CD14-positive monocyte (primary cell): ENCODE measurements around the gene EEF1B2. TPM values are rescaled to one million over a fixed set of nuclear protein-coding genes. Genes with fewer than 3 reads are reported as not detected.
"Not testable (repeated sequence)": the region's sequence is repeated elsewhere in the genome, so short reads cannot be mapped to it uniquely, and the experiment has no call there.

Source experiments
- DNase-seq, 3 donors: peaks; one replicate each; pipeline ENCODE4 v3.0.0-alpha.2; 2011 to 2022
- H2AFZ ChIP-seq: 2 replicates; pipeline ENCODE4 v1.6.0; 2012; ENCODE audit warnings: mild to moderate bottlenecking, low read depth, low read length, inconsistent platforms; ENCODE audit not compliant: insufficient read depth, poor library complexity, severe bottlenecking
- H3K27ac ChIP-seq, 2 donors: 1 replicate in 1 of 2; 2 replicates in 1 of 2; pipeline ENCODE4 v1.5.1; 2012 to 2013; ENCODE audit warnings: low read length in 2 of 2, control low read depth in 1 of 2, inconsistent platforms in 1 of 2, low read depth in 1 of 2, mild to moderate bottlenecking in 1 of 2
- H3K27me3 ChIP-seq, 2 donors: one replicate each; pipeline versions ENCODE4 v1.6.0 to v1.6.1; 2011 to 2013; ENCODE audit warnings: low read length in 2 of 2; ENCODE audit not compliant: control insufficient read depth in 2 of 2, insufficient read depth in 2 of 2
- H3K36me3 ChIP-seq, 2 donors: replicated peaks in 1 of 2; 1 replicate in 1 of 2; 2 replicates in 1 of 2; pipeline versions ENCODE4 v1.5.1 to v1.6.1; 2012 to 2013; ENCODE audit warnings: low read length in 2 of 2, control low read depth in 1 of 2, inconsistent platforms in 1 of 2, mild to moderate bottlenecking in 1 of 2; ENCODE audit not compliant: insufficient read depth in 2 of 2, control insufficient read depth in 1 of 2
- H3K4me1 ChIP-seq, 2 donors: 1 replicate in 1 of 2; 2 replicates in 1 of 2; pipeline versions ENCODE4 v1.5.1 to v1.6.1; 2012 to 2013; ENCODE audit warnings: low read length in 2 of 2, control low read depth in 1 of 2, inconsistent platforms in 1 of 2, mild to moderate bottlenecking in 1 of 2, moderate library complexity in 1 of 2; ENCODE audit not compliant: insufficient read depth in 2 of 2, control insufficient read depth in 1 of 2
- H3K4me2 ChIP-seq: replicated peaks from 2 replicates; pipeline ENCODE3; 2012; ENCODE audit warnings: low read length, moderate library complexity, mild to moderate bottlenecking; ENCODE audit not compliant: poor library complexity, severe bottlenecking; ENCODE audit errors: extremely low read depth
- H3K4me3 ChIP-seq, 3 experiments: fragments of 200-600 bp in 1 of 3; sonication (generic) in 1 of 3; replicated peaks in 1 of 3; 1 replicate in 2 of 3; 2 replicates in 1 of 3; pipeline ENCODE4 v1.5.1; 2011 to 2013; ENCODE audit warnings: low read length in 3 of 3, mild to moderate bottlenecking in 3 of 3, control low read depth in 2 of 3, low read depth in 2 of 3, inconsistent platforms in 1 of 3, moderate library complexity in 1 of 3
- H3K79me2 ChIP-seq: 2 replicates; pipeline ENCODE4 v1.6.0; 2012; ENCODE audit warnings: mild to moderate bottlenecking, control low read depth, inconsistent platforms, low read length, moderate library complexity; ENCODE audit not compliant: insufficient read depth
- H3K9ac ChIP-seq: 2 replicates; pipeline ENCODE4 v1.6.0; 2017; ENCODE audit warnings: low read length, mild to moderate bottlenecking; ENCODE audit not compliant: insufficient read depth, poor library complexity, severe bottlenecking
- H3K9me3 ChIP-seq, 2 donors: replicated peaks in 1 of 2; 1 replicate in 1 of 2; 2 replicates in 1 of 2; pipeline versions ENCODE4 v1.5.1 to v1.6.1; 2012 to 2013; ENCODE audit warnings: low read length in 2 of 2, control low read depth in 1 of 2; ENCODE audit not compliant: control insufficient read depth in 1 of 2, insufficient read depth in 1 of 2
- H4K20me1 ChIP-seq: 2 replicates; pipeline ENCODE4 v1.6.0; 2012; ENCODE audit warnings: mild to moderate bottlenecking, low read length, control low read depth, moderate library complexity; ENCODE audit not compliant: insufficient read depth
- H3K27ac Mint-ChIP-seq, 7 donors: one replicate each; pipeline ENCODE4 v1.8.0; 2020; ENCODE audit warnings: mild to moderate bottlenecking in 7 of 7, mixed read lengths in 7 of 7, moderate library complexity in 6 of 7, inconsistent platforms in 2 of 7
- H3K27me3 Mint-ChIP-seq, 3 donors: one replicate each; pipeline ENCODE4 v1.8.0; 2021 to 2022; ENCODE audit warnings: low read depth in 3 of 3, mild to moderate bottlenecking in 3 of 3, mixed read lengths in 3 of 3, moderate library complexity in 3 of 3, inconsistent platforms in 1 of 3
- H3K36me3 Mint-ChIP-seq, 2 donors: one replicate each; pipeline ENCODE4 v1.8.0; 2020; ENCODE audit warnings: mixed read lengths in 2 of 2, inconsistent platforms in 1 of 2, mild to moderate bottlenecking in 1 of 2
- H3K4me1 Mint-ChIP-seq: one replicate; pipeline ENCODE4 v1.8.0; 2020; ENCODE audit warnings: mild to moderate bottlenecking, mixed read lengths
- H3K4me3 Mint-ChIP-seq, 2 donors: one replicate each; pipeline ENCODE4 v1.8.0; 2020; ENCODE audit warnings: mild to moderate bottlenecking in 2 of 2, mixed read lengths in 2 of 2, moderate library complexity in 1 of 2
- H3K9me3 Mint-ChIP-seq, 7 donors: one replicate each; pipeline ENCODE4 v1.8.0; 2020 to 2022; ENCODE audit warnings: mixed read lengths in 7 of 7, mild to moderate bottlenecking in 6 of 7, moderate library complexity in 6 of 7, inconsistent platforms in 2 of 7
- WGBS: methylation state at CpG from one replicate; pipeline ENCODE4 v1.1.5; 2013; ENCODE audit warnings: missing lambda C conversion rate; ENCODE audit not compliant: insufficient coverage; 5-methylcytosine and 5-hydroxymethylcytosine counted together
- intact Hi-C, 2 donors: fragments of 100-400 bp; cut with micrococcal nuclease; formaldehyde crosslinking; loops; one replicate each; pipeline versions ENCODE4 v1.15.0 to v1.15.1; 2023
- polyA plus RNA-seq, 3 donors: library from polyadenylated mRNA; depleted of rRNA in 1 of 3; unstranded in 2 of 3; stranded (reverse) in 1 of 3; fragments of 300-500 nt in 2 of 3; fragments of >200 nt in 1 of 3; fragmentation: Illumina TruSeq in 2 of 3; gene quantifications; 1 replicate in 2 of 3; 2 replicates in 1 of 3; pipeline ENCODE4 v1.2.3, GENCODE V29; 2012 to 2021
- TF ChIP-seq, protein P1 (sequence below): fragments of 200-600 bp; IDR thresholded peaks from one replicate; pipeline ENCODE4 v1.8.0; 2022; ENCODE audit warnings: antibody characterized with exemption, mild to moderate bottlenecking

Gene EEF1B2
- polyA plus RNA-seq, 3 donors, result 330 to 406 (median 355) TPM

DNA sequence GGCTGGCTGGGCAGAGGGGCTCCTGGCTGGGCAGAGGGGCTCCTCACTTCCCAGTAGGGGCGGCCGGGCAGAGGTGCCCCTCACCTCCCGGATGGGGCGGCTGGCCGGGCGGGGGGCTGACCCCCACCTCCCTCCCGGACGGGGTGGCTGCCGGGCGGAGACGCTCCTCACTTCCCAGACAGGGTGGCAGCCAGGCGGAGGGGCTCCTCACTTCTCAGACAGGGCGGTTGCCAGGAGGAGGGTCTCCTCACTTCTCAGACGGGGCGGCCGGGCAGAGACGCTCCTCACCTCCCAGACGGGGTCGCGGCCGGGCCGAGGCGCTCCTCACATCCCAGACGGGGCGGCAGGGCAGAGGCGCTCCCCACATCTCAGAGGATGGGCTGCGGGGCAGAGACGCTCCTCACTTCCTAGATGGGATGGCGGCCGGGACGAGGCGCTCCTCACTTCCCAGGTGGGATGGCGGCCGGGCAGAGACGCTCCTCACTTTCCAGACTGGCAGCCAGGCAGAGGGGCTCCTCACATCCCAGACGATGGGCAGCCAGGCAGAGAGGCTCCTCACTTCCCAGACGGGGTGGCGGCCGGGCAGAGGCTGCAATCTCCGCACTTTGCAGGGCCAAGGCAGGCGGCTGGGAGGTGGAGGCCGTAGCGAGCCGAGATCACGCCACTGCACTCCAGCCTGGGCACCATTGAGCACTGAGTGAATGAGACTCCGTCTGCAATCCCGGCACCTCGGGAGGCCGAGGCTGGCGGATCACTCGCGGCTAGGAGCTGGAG, 12.1 kb downstream of the EEF1B2 start:
- H4K20me1 ChIP-seq, H3K4me1 ChIP-seq, DNase-seq, H3K27ac ChIP-seq, H3K4me2 ChIP-seq, H3K79me2 ChIP-seq, H3K27ac Mint-ChIP-seq, intact Hi-C loops, H2AFZ ChIP-seq, H3K27me3 ChIP-seq, H3K36me3 ChIP-seq, H3K4me1 Mint-ChIP-seq, H3K9me3 ChIP-seq, H3K4me3 ChIP-seq, H3K9ac ChIP-seq, H3K27me3 Mint-ChIP-seq, H3K4me3 Mint-ChIP-seq: not testable (repeated sequence)
- WGBS, result no CpG with 5 or more reads among the region's 52 CpGs
- Mint-ChIP-seq H3K9me3 (peaks cover 11 to 40% (median 15%) of the 10 kb centered on the region in 7 donors), H3K36me3 (peaks cover 6 to 21% of the 10 kb centered on the region in 2 donors)

DNA sequence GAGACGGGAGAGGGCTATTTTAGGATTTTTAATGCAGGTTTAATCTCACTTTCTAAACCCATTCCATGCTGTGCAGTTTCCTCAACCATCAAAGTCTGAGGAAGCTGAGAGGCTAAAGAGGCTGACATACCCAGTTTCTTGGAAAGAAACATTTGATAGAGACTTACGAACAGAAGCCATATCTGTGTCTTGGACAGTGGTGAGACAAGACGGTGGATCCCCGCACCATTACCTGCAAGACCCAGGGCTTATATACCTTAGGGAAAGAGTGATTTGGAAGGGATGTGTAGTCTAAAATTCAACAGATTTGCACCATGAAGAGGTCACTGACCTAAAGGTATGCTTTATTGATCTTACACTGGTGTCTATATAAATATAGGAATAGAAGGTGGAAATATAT, 13.5 kb downstream of the EEF1B2 start:
- Histone ChIP-seq H3K4me2 (no peak overlapping the region), H3K4me1 (no peaks in the 10 kb centered on the region), H3K27me3 (peaks cover 0 to 3% of the 10 kb centered on the region in 2 donors), H3K36me3 (no peaks in the 10 kb centered on the region), H4K20me1 (no peaks in the 10 kb centered on the region), H3K4me3 (no peak overlapping the region), H3K9me3 (peaks cover 0 to 6% of the 10 kb centered on the region in 2 donors), H3K79me2 (no peaks in the 10 kb centered on the region), H2AFZ (no peak overlapping the region), H3K27ac (no peak overlapping the region), H3K9ac (no peak overlapping the region)
- DNase-seq, result no peak
- TF ChIP-seq, protein P1, sequence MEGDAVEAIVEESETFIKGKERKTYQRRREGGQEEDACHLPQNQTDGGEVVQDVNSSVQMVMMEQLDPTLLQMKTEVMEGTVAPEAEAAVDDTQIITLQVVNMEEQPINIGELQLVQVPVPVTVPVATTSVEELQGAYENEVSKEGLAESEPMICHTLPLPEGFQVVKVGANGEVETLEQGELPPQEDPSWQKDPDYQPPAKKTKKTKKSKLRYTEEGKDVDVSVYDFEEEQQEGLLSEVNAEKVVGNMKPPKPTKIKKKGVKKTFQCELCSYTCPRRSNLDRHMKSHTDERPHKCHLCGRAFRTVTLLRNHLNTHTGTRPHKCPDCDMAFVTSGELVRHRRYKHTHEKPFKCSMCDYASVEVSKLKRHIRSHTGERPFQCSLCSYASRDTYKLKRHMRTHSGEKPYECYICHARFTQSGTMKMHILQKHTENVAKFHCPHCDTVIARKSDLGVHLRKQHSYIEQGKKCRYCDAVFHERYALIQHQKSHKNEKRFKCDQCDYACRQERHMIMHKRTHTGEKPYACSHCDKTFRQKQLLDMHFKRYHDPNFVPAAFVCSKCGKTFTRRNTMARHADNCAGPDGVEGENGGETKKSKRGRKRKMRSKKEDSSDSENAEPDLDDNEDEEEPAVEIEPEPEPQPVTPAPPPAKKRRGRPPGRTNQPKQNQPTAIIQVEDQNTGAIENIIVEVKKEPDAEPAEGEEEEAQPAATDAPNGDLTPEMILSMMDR, result no peak
- intact Hi-C loops, result no loop called here
- H3K27me3 Mint-ChIP-seq, result peaks cover 6 to 9% (median 6%) of the 10 kb centered on the region in 3 donors
- H3K4me1 Mint-ChIP-seq, result no peaks in the 10 kb centered on the region
- H3K36me3 Mint-ChIP-seq, result peaks cover 3 to 12% of the 10 kb centered on the region in 2 donors
- H3K9me3 Mint-ChIP-seq, result peaks cover 11 to 32% (median 13%) of the 10 kb centered on the region in 7 donors
- H3K4me3 Mint-ChIP-seq, result no peak overlapping the region
- WGBS, result 100% methylated on average over 3 of the region's 4 CpGs
- H3K27ac Mint-ChIP-seq, result no peak overlapping the region
